Gastroesophageal sphincter (tissue), 4 donors: ENCODE measurements around the gene LRPAP1. TPM values are rescaled to one million over a fixed set of nuclear protein-coding genes. Genes with fewer than 3 reads are reported as not detected.

ENCODE experiments used
- ATAC-seq: fragments of 150-250 bp; one replicate; pipeline ENCODE4 v1.9.1; 2016; ENCODE audit warnings: mild to moderate bottlenecking, moderate library complexity
- H3K27ac ChIP-seq, 4 donors: fragments of 200-600 bp; sonication (generic) in 3 of 4; 1 replicate in 3 of 4; 2 replicates in 1 of 4; pipeline ENCODE4 v1.5.1; 2016 to 2019
- H3K27me3 ChIP-seq: fragments of 200-600 bp; sonication (generic); one replicate; pipeline ENCODE4 v1.5.1; 2019
- H3K36me3 ChIP-seq, 2 donors: fragments of 200-600 bp; sonication (generic); one replicate each; pipeline ENCODE4 v1.5.1; 2019; ENCODE audit warnings: control low read depth in 1 of 2
- H3K4me1 ChIP-seq, 3 donors: fragments of 200-600 bp; sonication (generic); 1 replicate in 2 of 3; 2 replicates in 1 of 3; pipeline ENCODE4 v1.5.1; 2016 to 2019; ENCODE audit warnings: control low read depth in 2 of 3
- H3K4me3 ChIP-seq, 2 donors: fragments of 200-600 bp; sonication (generic); one replicate each; pipeline ENCODE4 v1.5.1; 2019; ENCODE audit warnings: mild to moderate bottlenecking in 1 of 2, moderate library complexity in 1 of 2
- H3K9me3 ChIP-seq, 3 donors: fragments of 200-600 bp; sonication (generic); one replicate each; pipeline ENCODE4 v1.5.1; 2017 to 2019; ENCODE audit warnings: control low read depth in 2 of 3
- CTCF ChIP-seq, 4 experiments: fragments of 200-600 bp in 2 of 4; fragments of 450-650 bp in 2 of 4; sonication (generic) in 1 of 4; IDR thresholded peaks; one replicate each; pipeline ENCODE4 v1.5.1; 2017 to 2019; ENCODE audit warnings: antibody characterized with exemption in 4 of 4, mild to moderate bottlenecking in 2 of 4, moderate library complexity in 2 of 4
- EP300 ChIP-seq: sonication (generic); formaldehyde crosslinking; IDR thresholded peaks from one replicate; pipeline ENCODE4 v1.6.1; 2017; ENCODE audit warnings: antibody characterized with exemption, mild to moderate bottlenecking
- POLR2A ChIP-seq, 2 donors: fragments of 450-650 bp; IDR thresholded peaks; one replicate each; pipeline ENCODE4 v1.6.1; 2017; ENCODE audit warnings: antibody characterized with exemption in 2 of 2, mild to moderate bottlenecking in 2 of 2, moderate library complexity in 1 of 2
- POLR2AphosphoS5 ChIP-seq: sonication (generic); formaldehyde crosslinking; IDR thresholded peaks from one replicate; pipeline ENCODE4 v1.6.1; 2017; ENCODE audit warnings: antibody characterized with exemption
- WGBS, 2 donors: methylation state at CpG; one replicate each; pipeline ENCODE4 v1.1.5; 2018; ENCODE audit warnings: low coverage in 1 of 2; 5-methylcytosine and 5-hydroxymethylcytosine counted together
- total RNA-seq, 4 donors: library from RNA; depleted of rRNA; stranded (reverse); fragments of >200 nt; gene quantifications; one replicate each; pipeline ENCODE4 v1.1.0, GENCODE V29; 2016

Gene LRPAP1
- total RNA-seq, 4 donors from 2014 or later, result 180 to 267 (median 201) TPM

GRCh38 chr4:3484057-3484973 is 47.9 kb downstream of the LRPAP1 start:
- Histone ChIP-seq H3K4me1 (peaks cover 0 to 30% (median 0%) of the 10 kb centered on the region in 3 donors), H3K4me3 (no peak overlapping the region), H3K27me3 (peaks cover 92% of the 10 kb centered on the region)

GRCh38 chr4:3483471-3483921 is 48.7 kb downstream of the LRPAP1 start:
- Histone ChIP-seq H3K27me3 (peaks cover 90% of the 10 kb centered on the region), H3K9me3 (no peaks in the 10 kb centered on the region), H3K36me3 (no peaks in the 10 kb centered on the region), H3K4me3 (no peak overlapping the region), H3K27ac (no peak overlapping the region), H3K4me1 (peaks cover 0 to 30% (median 0%) of the 10 kb centered on the region in 3 donors)
- 40 to 48% methylated on average over 1 to 4 of the region's 23 CpGs for WGBS, 2 donors
- peak; percentile 34 for ATAC-seq
- TF ChIP-seq POLR2AphosphoS5 (peak; percentile 81), POLR2A (IDR thresholded peaks at IDR 0.05) (no peak), EP300 (peak; percentile 51), CTCF (IDR thresholded peaks at IDR 0.05) (no peak)

More at GRCh38 chr4:3484057-3484973, 47.9 kb downstream of the LRPAP1 start:
- ATAC-seq, result no peak
- no peaks in the 10 kb centered on the region for H3K9me3 ChIP-seq
- no peak overlapping the region for H3K27ac ChIP-seq
- WGBS, 2 donors, result 33% methylated on average over 3 of the region's 45 CpGs; no CpG with 5 or more reads in 1 of the 2 donors
- H3K36me3 ChIP-seq, result no peaks in the 10 kb centered on the region
- TF ChIP-seq POLR2A (IDR thresholded peaks at IDR 0.05), result no peak
- TF ChIP-seq POLR2AphosphoS5, result no peak
- no peak for TF ChIP-seq EP300
- no peak for TF ChIP-seq CTCF (IDR thresholded peaks at IDR 0.05)

DNA sequence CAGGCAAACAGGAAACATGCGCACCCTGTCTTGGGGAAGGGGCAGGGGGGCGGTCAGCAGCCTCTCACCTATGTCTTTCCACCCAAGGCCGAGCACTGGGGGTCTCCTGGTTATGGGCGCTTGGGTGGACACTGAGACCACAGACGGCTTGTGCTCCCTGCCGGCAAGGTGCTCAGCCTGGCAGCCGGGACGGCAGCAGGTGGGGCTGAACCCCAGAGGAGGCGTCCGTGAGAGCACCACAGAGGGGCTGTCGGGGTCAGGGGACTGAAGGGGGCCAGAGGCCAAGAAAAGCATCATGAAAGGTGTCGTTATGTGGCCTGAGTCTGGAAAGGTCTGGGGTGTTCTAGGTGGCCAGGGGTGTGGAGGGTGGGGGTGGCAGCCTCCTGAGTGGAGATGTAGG is 49.5 kb downstream of the LRPAP1 start:
- TF ChIP-seq EP300 (no peak), POLR2A (IDR thresholded peaks at IDR 0.05) (no peak), CTCF (IDR thresholded peaks at IDR 0.05) (no peak), POLR2AphosphoS5 (no peak)
- H3K9me3 ChIP-seq, result no peaks in the 10 kb centered on the region
- H3K4me1 ChIP-seq, result peaks cover 0 to 30% (median 0%) of the 10 kb centered on the region in 3 donors
- no peak for ATAC-seq
- H3K27ac ChIP-seq, result no peak overlapping the region
- H3K4me3 ChIP-seq, result no peak overlapping the region
- WGBS, 2 donors, result 87% methylated on average over 3 of the region's 12 CpGs; no CpG with 5 or more reads in 1 of the 2 donors
- H3K36me3 ChIP-seq, result no peaks in the 10 kb centered on the region
- peaks cover 87% of the 10 kb centered on the region for H3K27me3 ChIP-seq

- TF ChIP-seq POLR2AphosphoS5 (no peak), POLR2A (IDR thresholded peaks at IDR 0.05) (no peak), CTCF (IDR thresholded peaks at IDR 0.05) (no peak), EP300 (no peak)
- Histone ChIP-seq H3K36me3 (no peaks in the 10 kb centered on the region), H3K9me3 (no peaks in the 10 kb centered on the region), H3K4me3 (no peak overlapping the region), H3K27ac (no peak overlapping the region), H3K27me3 (peaks cover 88% of the 10 kb centered on the region), H3K4me1 (peaks cover 0 to 30% (median 0%) of the 10 kb centered on the region in 3 donors)
- no peak for ATAC-seq
- 80% methylated on average over 6 of the region's 19 CpGs; no CpG with 5 or more reads in 1 of the 2 donors for WGBS, 2 donors
These were observed 50.3 kb downstream of the LRPAP1 start for GRCh38 chr4:3481783-3482393.
